HFFc6 (cell line): ENCODE data around the gene PNKD. TPM values are rescaled to one million over a fixed set of nuclear protein-coding genes. Genes with fewer than 3 reads are reported as not detected.

Experiments used
- DNase-seq: peaks from one replicate; pipeline ENCODE4 v3.0.0-alpha.2; 2018
- H3K27ac Mint-ChIP-seq: 2 replicates; pipeline ENCODE4 v1.8.0; 2020; ENCODE audit warnings: mild to moderate bottlenecking, mixed read lengths
- H3K27me3 Mint-ChIP-seq: 2 replicates; pipeline ENCODE4 v1.8.0; 2021; ENCODE audit warnings: mild to moderate bottlenecking, moderate library complexity, mixed read lengths; ENCODE audit not compliant: insufficient read depth
- H3K36me3 Mint-ChIP-seq: 2 replicates; pipeline ENCODE4 v1.8.0; 2021; ENCODE audit warnings: low read depth, mixed read lengths
- H3K4me1 Mint-ChIP-seq: 2 replicates; pipeline ENCODE4 v1.8.0; 2020; ENCODE audit warnings: low read depth, mixed read lengths
- H3K4me3 Mint-ChIP-seq: 2 replicates; pipeline ENCODE4 v1.8.0; 2020; ENCODE audit warnings: mild to moderate bottlenecking, moderate library complexity, mixed read lengths
- H3K9me3 Mint-ChIP-seq: 2 replicates; pipeline ENCODE4 v1.8.0; 2020; ENCODE audit warnings: mild to moderate bottlenecking, mixed read lengths
- CTCF ChIP-seq: fragments of 200-600 bp; sonication (generic); IDR thresholded peaks from 2 replicates; pipeline ENCODE4 v1.5.0; 2021; ENCODE audit warnings: antibody characterized with exemption, mild to moderate bottlenecking
- total RNA-seq, 6 experiments: library from RNA; stranded (reverse); fragmentation: NEBNext Ultra II Directional; extraction: Animal tissue kit (Norgen Biotek cat#: 25700); gene quantifications; 2 replicates in 1 of 6; 3 replicates in 5 of 6; pipeline ENCODE4 v1.2.3, GENCODE V29; 2021

The PNKD gene
- total RNA-seq, 6 experiments from 2014 or later: 50.8 to 62.8 (median 57.7) TPM

GRCh38 chr2:218245214-218245613 is 25.1 kb upstream of the PNKD start:
- Mint-ChIP-seq H3K4me3 (no peak overlapping the region), H3K36me3 (peaks cover 27% of the 10 kb centered on the region)
- no peak for TF ChIP-seq CTCF

GRCh38 chr2:218249691-218250090 is 20.6 kb upstream of the PNKD start:
- peaks cover 9% of the 10 kb centered on the region for H3K27me3 Mint-ChIP-seq
- peaks cover 18% of the 10 kb centered on the region for H3K4me1 Mint-ChIP-seq
- TF ChIP-seq CTCF: no peak
- H3K27ac Mint-ChIP-seq: no peak overlapping the region
- no peaks in the 10 kb centered on the region for H3K9me3 Mint-ChIP-seq
- H3K36me3 Mint-ChIP-seq: peaks cover 46% of the 10 kb centered on the region; the same call in 1 of the 2 replicates
- DNase-seq: no peak
- H3K4me3 Mint-ChIP-seq: no peak overlapping the region

More at GRCh38 chr2:218245214-218245613, 25.1 kb upstream of the PNKD start:
- H3K4me1 Mint-ChIP-seq: no peaks in the 10 kb centered on the region
- peaks cover 7% of the 10 kb centered on the region for H3K27me3 Mint-ChIP-seq
- no peak overlapping the region for H3K27ac Mint-ChIP-seq
- no peak for DNase-seq
- H3K9me3 Mint-ChIP-seq: no peaks in the 10 kb centered on the region

- Mint-ChIP-seq H3K9me3 (no peaks in the 10 kb centered on the region), H3K36me3 (peaks cover 58% of the 10 kb centered on the region; the same call in 1 of the 2 replicates), H3K27me3 (peaks cover 5% of the 10 kb centered on the region), H3K27ac (peak overlapping the region; percentile 61), H3K4me3 (no peak overlapping the region), H3K4me1 (peaks cover 28% of the 10 kb centered on the region)
- TF ChIP-seq CTCF: no peak
- DNase-seq: no peak
Measured at GRCh38 chr2:218252509-218253231, 17.6 kb upstream of the PNKD start.

GRCh38 chr2:218253232-218253625 is 17.1 kb upstream of the PNKD start:
- Mint-ChIP-seq H3K27ac (peak overlapping the region; percentile 61), H3K27me3 (peaks cover 5% of the 10 kb centered on the region), H3K4me3 (no peak overlapping the region), H3K9me3 (no peaks in the 10 kb centered on the region), H3K36me3 (peaks cover 55% of the 10 kb centered on the region; the same call in 1 of the 2 replicates), H3K4me1 (peaks cover 28% of the 10 kb centered on the region)
- no peak for DNase-seq
- no peak for TF ChIP-seq CTCF

GRCh38 chr2:218255446-218255845 is 14.9 kb upstream of the PNKD start:
- peak; percentile 79 for DNase-seq
- H3K4me3 Mint-ChIP-seq: no peak overlapping the region
- no peak for TF ChIP-seq CTCF
- H3K27me3 Mint-ChIP-seq: peaks cover 8% of the 10 kb centered on the region
- peak overlapping the region; percentile 78 for H3K27ac Mint-ChIP-seq
- H3K4me1 Mint-ChIP-seq: peaks cover 45% of the 10 kb centered on the region
- H3K36me3 Mint-ChIP-seq: peaks cover 40% of the 10 kb centered on the region; the same call in 1 of the 2 replicates
- H3K9me3 Mint-ChIP-seq: no peaks in the 10 kb centered on the region
